GM12865 (cell line): ENCODE data around the gene DUSP9.

Experiments used
- DNase-seq: peaks from one replicate; pipeline ENCODE4 v3.0.0; 2010; ENCODE audit warnings: low read depth
- H3K4me3 ChIP-seq: 2 replicates; pipeline ENCODE4 v1.5.1; 2011; ENCODE audit warnings: mild to moderate bottlenecking, low read depth, low read length, control low read depth
- TF ChIP-seq, protein P1 (sequence below): IDR thresholded peaks from 2 replicates; pipeline ENCODE4 v1.5.1; 2011; ENCODE audit warnings: low read length, control low read depth, low read depth, inconsistent platforms; ENCODE audit not compliant: insufficient read depth; ENCODE audit errors: missing control alignments

Gene DUSP9

DNA sequence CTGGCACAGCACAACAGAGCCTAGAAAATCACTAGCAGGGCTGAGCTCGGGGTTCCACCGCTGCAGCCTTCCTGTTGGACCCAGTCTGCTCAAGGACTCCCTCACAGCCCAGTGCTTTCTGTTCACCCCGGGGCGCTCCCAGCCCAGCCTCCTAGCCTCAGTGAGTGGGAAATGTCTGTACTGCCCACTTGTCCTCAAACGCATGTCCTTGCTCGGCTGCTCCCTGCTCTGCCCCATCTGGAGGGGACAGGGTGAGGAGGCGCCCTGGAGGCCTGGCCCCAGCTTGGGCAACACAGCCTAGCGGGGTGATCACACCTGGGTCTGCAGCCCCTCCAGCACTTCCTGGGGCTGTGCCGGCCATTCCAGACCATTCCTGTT is 36.2 kb upstream of the DUSP9 start:
- TF ChIP-seq, protein P1, sequence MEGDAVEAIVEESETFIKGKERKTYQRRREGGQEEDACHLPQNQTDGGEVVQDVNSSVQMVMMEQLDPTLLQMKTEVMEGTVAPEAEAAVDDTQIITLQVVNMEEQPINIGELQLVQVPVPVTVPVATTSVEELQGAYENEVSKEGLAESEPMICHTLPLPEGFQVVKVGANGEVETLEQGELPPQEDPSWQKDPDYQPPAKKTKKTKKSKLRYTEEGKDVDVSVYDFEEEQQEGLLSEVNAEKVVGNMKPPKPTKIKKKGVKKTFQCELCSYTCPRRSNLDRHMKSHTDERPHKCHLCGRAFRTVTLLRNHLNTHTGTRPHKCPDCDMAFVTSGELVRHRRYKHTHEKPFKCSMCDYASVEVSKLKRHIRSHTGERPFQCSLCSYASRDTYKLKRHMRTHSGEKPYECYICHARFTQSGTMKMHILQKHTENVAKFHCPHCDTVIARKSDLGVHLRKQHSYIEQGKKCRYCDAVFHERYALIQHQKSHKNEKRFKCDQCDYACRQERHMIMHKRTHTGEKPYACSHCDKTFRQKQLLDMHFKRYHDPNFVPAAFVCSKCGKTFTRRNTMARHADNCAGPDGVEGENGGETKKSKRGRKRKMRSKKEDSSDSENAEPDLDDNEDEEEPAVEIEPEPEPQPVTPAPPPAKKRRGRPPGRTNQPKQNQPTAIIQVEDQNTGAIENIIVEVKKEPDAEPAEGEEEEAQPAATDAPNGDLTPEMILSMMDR, result no peak
- H3K4me3 ChIP-seq, result no peak overlapping the region

DNA sequence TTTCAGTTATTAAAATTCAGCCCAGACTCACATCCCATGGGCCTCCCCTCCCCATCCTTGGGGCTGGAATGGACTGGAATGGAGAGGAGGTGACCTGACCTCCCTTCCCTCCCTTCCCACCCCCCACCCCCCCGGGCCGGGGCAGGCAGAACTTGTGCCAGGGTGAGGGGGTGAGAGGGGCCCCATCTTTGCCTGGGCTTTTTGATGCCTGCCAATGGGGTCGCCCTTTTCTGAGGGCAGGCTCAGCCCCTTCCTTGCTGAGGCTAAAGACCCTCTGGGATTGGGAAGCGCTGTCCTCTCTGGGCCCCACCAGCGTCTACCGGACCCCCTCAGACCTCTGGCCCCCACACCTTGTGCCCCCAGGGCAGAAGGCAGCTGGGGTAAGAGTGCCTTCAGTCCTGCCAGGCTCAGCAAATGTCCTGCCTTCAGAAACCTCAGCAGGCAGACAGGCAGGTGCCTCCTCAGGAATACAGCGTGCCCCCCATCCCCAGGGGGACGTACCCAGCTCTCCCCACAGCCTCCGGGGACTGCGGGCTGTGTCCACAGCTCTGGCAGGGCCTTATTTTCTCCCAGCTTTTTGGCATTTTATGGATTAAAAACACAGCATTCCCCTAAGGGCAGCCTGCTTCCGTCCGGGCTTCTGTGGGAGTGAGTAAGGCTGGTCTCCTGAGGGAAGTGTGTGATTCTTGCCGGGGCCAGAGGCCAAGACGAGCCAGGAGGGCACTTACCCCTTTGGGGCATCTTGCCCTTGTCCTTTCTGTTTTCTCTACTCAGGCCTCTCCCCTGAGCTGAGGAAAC is 35.5 kb upstream of the DUSP9 start:
- no peak for DNase-seq
- TF ChIP-seq, protein P1, result no peak
- H3K4me3 ChIP-seq, result no peak overlapping the region

More for the DNA sequence above, 36.2 kb upstream of the DUSP9 start:
- no peak for DNase-seq

DNA sequence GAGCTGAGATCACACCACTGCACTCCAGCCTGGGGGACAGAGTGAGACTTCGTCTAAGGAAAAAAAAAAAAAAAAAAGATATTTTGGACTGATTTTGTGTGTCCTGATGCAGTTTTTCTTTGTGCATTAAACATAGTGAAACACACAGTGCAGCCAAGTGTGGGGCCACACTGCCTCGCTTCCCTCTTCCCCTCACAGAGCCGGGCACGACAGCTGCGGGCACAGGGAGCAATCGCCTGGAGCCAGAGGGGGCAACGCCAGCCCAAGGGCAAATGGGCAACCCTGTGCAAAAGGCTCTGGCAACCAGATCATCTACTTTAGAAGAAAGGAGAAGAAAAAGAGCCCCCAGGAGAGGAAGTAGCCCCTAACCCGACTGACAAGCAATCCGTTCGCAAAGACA is 34.6 kb upstream of the DUSP9 start:
- no peak for DNase-seq
- no peak overlapping the region for H3K4me3 ChIP-seq
- TF ChIP-seq, protein P1, result no peak

DNA sequence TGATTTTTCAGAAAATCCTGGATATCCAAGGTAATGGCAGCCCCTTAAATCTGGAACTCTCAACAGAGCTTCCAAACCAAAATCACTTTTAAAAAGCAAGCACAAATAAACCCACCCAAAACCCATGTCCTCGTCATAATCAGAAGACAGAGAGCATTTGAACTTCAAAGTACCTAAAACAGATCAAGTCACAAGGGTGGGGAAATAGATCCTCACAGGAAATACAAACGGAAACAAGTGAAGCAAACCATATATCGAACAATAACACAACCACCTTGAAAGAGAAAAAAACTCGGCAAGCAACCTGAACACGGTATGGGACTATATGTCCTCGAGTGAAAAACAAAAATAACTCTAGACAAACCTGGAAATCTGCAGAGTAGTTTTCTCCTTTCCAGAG is 32.2 kb upstream of the DUSP9 start:
- H3K4me3 ChIP-seq, result no peak overlapping the region
- TF ChIP-seq, protein P1, result no peak
- no peak for DNase-seq

DNA sequence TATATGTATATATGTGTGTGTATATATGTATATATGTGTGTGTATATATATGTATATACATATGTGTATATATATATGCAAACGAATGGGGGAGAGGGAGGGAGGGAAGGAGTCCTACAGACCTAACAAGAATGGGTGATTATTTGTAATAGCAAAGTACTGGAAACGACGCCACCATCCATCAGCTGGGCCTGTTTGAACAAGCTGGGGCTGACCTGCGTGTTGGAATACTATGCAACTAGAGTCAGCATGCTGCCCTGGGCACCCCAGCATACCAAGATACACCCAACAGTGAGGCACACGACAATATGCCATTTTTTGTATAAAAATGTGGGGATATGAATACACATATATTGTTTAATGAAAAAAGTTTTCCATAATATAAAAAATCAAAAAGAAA is 26.4 kb upstream of the DUSP9 start:
- DNase-seq, result no peak
- TF ChIP-seq, protein P1, result no peak

DNA sequence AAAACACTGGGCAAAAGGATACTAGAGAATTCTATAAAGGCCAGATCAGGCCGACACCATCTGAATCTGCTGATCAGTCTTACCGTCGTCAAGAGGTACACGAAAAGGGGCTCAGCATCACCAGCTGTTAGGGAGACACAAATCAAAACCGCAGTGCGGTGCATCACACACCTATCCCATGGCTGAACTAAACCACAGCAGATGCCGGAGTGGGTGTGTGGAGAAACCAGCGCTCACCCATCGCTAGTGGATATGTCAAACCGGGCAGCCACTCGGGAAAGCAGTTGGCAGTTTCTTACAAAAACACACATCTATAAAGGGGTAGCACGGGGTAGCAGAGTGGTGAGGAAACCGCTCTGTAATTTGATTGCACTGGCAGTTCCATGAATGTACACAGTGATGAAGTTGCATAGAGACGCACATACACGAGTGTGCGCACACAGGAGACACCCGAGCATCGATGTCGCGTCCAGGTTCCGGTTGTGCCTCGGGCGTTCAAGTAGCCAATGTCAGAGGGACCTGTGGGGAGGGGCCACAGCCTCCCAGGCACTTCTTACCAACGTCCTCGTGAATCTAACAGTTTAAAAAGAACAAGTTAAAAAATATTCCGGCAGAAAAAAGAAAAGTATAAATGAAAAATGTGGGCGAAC is 24.9 kb upstream of the DUSP9 start:
- H3K4me3 ChIP-seq, result no peak overlapping the region
- DNase-seq, result no peak
- TF ChIP-seq, protein P1, result no peak

More for the DNA sequence above, 26.4 kb upstream of the DUSP9 start:
- no peak overlapping the region for H3K4me3 ChIP-seq
